Measurements from ENCODE around the gene PTPRK.

Gene PTPRK

GRCh38 chr6:128062882-128063603 is 457.4 kb downstream of the PTPRK start:
- no peak for DNase-seq

- no peak for DNase-seq
These were observed 462.5 kb downstream of the PTPRK start for GRCh38 chr6:128057946-128058345.

GRCh38 chr6:128057541-128057940 is 462.9 kb downstream of the PTPRK start:
- DNase-seq, result no peak

- DNase-seq, result no peak
These were observed 467.3 kb downstream of the PTPRK start for GRCh38 chr6:128053109-128053508.

- no peak for DNase-seq
These were observed 472.4 kb downstream of the PTPRK start for GRCh38 chr6:128047989-128048388.

GRCh38 chr6:128046033-128046432 is 474.4 kb downstream of the PTPRK start:
- DNase-seq, result no peak

- DNase-seq, result no peak
These were observed 480.9 kb downstream of the PTPRK start for GRCh38 chr6:128039543-128039942.

- DNase-seq, result no peak
These were observed 483.4 kb downstream of the PTPRK start for GRCh38 chr6:128036808-128037570.

GRCh38 chr6:128033156-128033555 is 487.2 kb downstream of the PTPRK start:
- no peak for DNase-seq

- DNase-seq, result no peak
These were observed 488.4 kb downstream of the PTPRK start for GRCh38 chr6:128032042-128032441.

GRCh38 chr6:128029826-128030225 is 490.6 kb downstream of the PTPRK start:
- no peak for DNase-seq

- no peak for DNase-seq
These were observed 492.2 kb downstream of the PTPRK start for GRCh38 chr6:128028183-128028582.

- no peak for DNase-seq
These were observed 494.9 kb downstream of the PTPRK start for GRCh38 chr6:128025478-128025877.

- DNase-seq, result no peak
These were observed 495.4 kb downstream of the PTPRK start for GRCh38 chr6:128024969-128025368.

- no peak for DNase-seq
These were observed 496.4 kb downstream of the PTPRK start for GRCh38 chr6:128024046-128024445.

- no peak for DNase-seq
These were observed 501.6 kb downstream of the PTPRK start for GRCh38 chr6:128018821-128019220.

GRCh38 chr6:128017288-128017687 is 503.1 kb downstream of the PTPRK start:
- DNase-seq, result no peak

GRCh38 chr6:128007658-128008057 is 512.7 kb downstream of the PTPRK start:
- DNase-seq, result no peak

- DNase-seq, result no peak
These were observed 515.4 kb downstream of the PTPRK start for GRCh38 chr6:128005009-128005408.

- no peak for DNase-seq
These were observed 520.0 kb downstream of the PTPRK start for GRCh38 chr6:128000363-128000762.

GRCh38 chr6:127998985-127999384 is 521.4 kb downstream of the PTPRK start:
- no peak for DNase-seq

- no peak for DNase-seq
These were observed 522.8 kb downstream of the PTPRK start for GRCh38 chr6:127997496-127998164.

GRCh38 chr6:127996925-127997324 is 523.5 kb downstream of the PTPRK start:
- DNase-seq, result no peak

GRCh38 chr6:127992144-127992543 is 528.3 kb downstream of the PTPRK start:
- no peak for DNase-seq
